Measurements from ENCODE around the gene NCOA1. TPM values are rescaled to one million over a fixed set of nuclear protein-coding genes. Genes with fewer than 3 reads are reported as not detected.

Gene NCOA1
- total and polyA plus RNA-seq, 2 of the 4 experiments (the other 2 are of a cell fraction): 6.7 to 11.3 TPM

GRCh38 chr2:24761866-24762265, 270.8 kb downstream of the NCOA1 start:
- intact Hi-C loops (cut with micrococcal nuclease) (no loop called here), dilution Hi-C loops (cut with HindIII; ENCODE audit: low sequenced_read_pairs, unreplicated experiment) (no loop called here), in situ Hi-C loops (cut with MboI; ENCODE audit: low sequenced_read_pairs) (no loop called here)
- Histone ChIP-seq H3K9ac (ENCODE audit: low read depth, low read length) (no peak overlapping the region), H3K9me1 (ENCODE audit: insufficient read depth, low read length) (peaks cover 6% of the 10 kb centered on the region; the same call in 1 of the 2 replicates), H3K79me1 (ENCODE audit: low read depth in 1 of 2, low read length in 2 of 2) (no peaks in the 10 kb centered on the region), H3K23ac (ENCODE audit: low read depth, low read length) (no peak overlapping the region), H4K20me1 (ENCODE audit: insufficient read depth, low read length) (no peaks in the 10 kb centered on the region), H2BK5ac (ENCODE audit: low read depth, low read length, poor library complexity, severe bottlenecking) (no peak overlapping the region), H3K4me2 (ENCODE audit: low read depth, low read length) (no peak overlapping the region; the same call in 1 of the 2 replicates), H3K4me1 (ENCODE audit: control insufficient read depth, insufficient read depth, low read length) (peaks cover 6% of the 10 kb centered on the region), H3K4me3 (ENCODE audit: insufficient read depth, low read depth, low read length) (no peak overlapping the region), H3K14ac (replicated peaks; ENCODE audit: low read depth, low read length) (peak overlapping the region; percentile 5; the same call in 1 of the 2 replicates), H3K36me3 (ENCODE audit: control insufficient read depth, insufficient read depth, low read length) (peaks cover 9% of the 10 kb centered on the region), H2AK9ac (replicated peaks; ENCODE audit: low read depth, low read length, poor library complexity) (no peak overlapping the region), H2BK20ac (ENCODE audit: low read depth, low read length) (no peak overlapping the region), H2BK120ac (ENCODE audit: low read depth, low read length) (no peak overlapping the region), H4K8ac (ENCODE audit: low read depth in 2 of 2, low read length in 2 of 2) (no peak overlapping the region), H3K56ac (ENCODE audit: extremely low read depth, insufficient read depth, low read length) (no peak overlapping the region), H2AK5ac (ENCODE audit: low read depth, low read length) (no peak overlapping the region), H3K4ac (ENCODE audit: low read depth, low read length) (no peak overlapping the region), H3K27me3 (ENCODE audit: control insufficient read depth, insufficient read depth, low read length) (no peaks in the 10 kb centered on the region), H3K18ac (ENCODE audit: low read depth, low read length) (no peak overlapping the region), H2AFZ (replicated peaks; ENCODE audit: low read length, poor library complexity) (no peak overlapping the region), H4K5ac (ENCODE audit: low read depth, low read length) (no peak overlapping the region), H3K9me3 (ENCODE audit: control insufficient read depth, insufficient read depth, low read length) (no peaks in the 10 kb centered on the region), H2BK15ac (ENCODE audit: low read depth, low read length) (no peak overlapping the region), H3K27ac (ENCODE audit: insufficient read depth, low read length) (no peak overlapping the region), H4K91ac (ENCODE audit: insufficient read depth, low read depth, low read length) (no peak overlapping the region)
- ATAC-seq (ENCODE audit: low read depth) (no peak), DNase-seq (no peak)
- ChIA-PET POLR2A (ENCODE audit: unreplicated experiment) (interaction anchor here (1.5 kb wide), 1 partner anchor 31 kb away, joined by 5 read pairs; no protein-coding TSS in a partner anchor), CTCF (no interaction called here)
- no CpG with 5 or more reads among the region's 5 CpGs for WGBS, 2 experiments (ENCODE audit: extremely low coverage in 2 of 2, insufficient read length in 1 of 2)
- no peak for TF ChIP-seq MXI1 (IDR thresholded peaks at IDR 0.05; ENCODE audit: borderline replicate concordance, low read depth, low read length)
- TF ChIP-seq RCOR1 (IDR thresholded peaks at IDR 0.05; ENCODE audit: insufficient replicate concordance, low read length): no peak
- TF ChIP-seq MAZ (IDR thresholded peaks at IDR 0.05; ENCODE audit: borderline replicate concordance, low read depth, low read length): no peak
- no peak for TF ChIP-seq NFE2L2 (IDR thresholded peaks at IDR 0.05; ENCODE audit: low read depth, low read length)
- no peak for TF ChIP-seq SMC3 (IDR thresholded peaks at IDR 0.05; ENCODE audit: low read depth, low read length)
- no peak for TF ChIP-seq MAFK (IDR thresholded peaks at IDR 0.05; ENCODE audit: low read depth, low read length)
- no peak for TF ChIP-seq RFX5 (IDR thresholded peaks at IDR 0.05; ENCODE audit: low read depth, low read length)
- TF ChIP-seq CHD1 (IDR thresholded peaks at IDR 0.05; ENCODE audit: low read depth, low read length): no peak
- TF ChIP-seq POLR2A (IDR thresholded peaks at IDR 0.05; ENCODE audit: low read depth, low read length): no peak
- TF ChIP-seq, protein P1, sequence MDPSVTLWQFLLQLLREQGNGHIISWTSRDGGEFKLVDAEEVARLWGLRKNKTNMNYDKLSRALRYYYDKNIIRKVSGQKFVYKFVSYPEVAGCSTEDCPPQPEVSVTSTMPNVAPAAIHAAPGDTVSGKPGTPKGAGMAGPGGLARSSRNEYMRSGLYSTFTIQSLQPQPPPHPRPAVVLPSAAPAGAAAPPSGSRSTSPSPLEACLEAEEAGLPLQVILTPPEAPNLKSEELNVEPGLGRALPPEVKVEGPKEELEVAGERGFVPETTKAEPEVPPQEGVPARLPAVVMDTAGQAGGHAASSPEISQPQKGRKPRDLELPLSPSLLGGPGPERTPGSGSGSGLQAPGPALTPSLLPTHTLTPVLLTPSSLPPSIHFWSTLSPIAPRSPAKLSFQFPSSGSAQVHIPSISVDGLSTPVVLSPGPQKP (IDR thresholded peaks at IDR 0.05; ENCODE audit: borderline replicate concordance, low read depth, low read length): no peak
- no TSS peak for BruUV-seq (replicated peaks)

Measured in IMR-90 (cell line).